GM23338 (cell line): ENCODE data around the gene SNX3. TPM values are rescaled to one million over a fixed set of nuclear protein-coding genes. Genes with fewer than 3 reads are reported as not detected.
A peak's percentile ranks its signal among the peaks of the same experiment; 100 is the strongest.

Experiments
- ATAC-seq: fragments of 200-7000 bp; cut with Tn5 transposase; 3 replicates; pipeline ENCODE4 v1.9.1; 2020
- DNase-seq: peaks from one replicate; pipeline ENCODE4 v3.0.0-alpha.2; 2015; ENCODE audit warnings: low spot score
- H2AFZ ChIP-seq: fragments of 200-600 bp; sonication (generic); 2 replicates; pipeline ENCODE4 v1.8.0; 2016; ENCODE audit warnings: antibody characterized with exemption, mild to moderate bottlenecking, moderate library complexity
- H3F3A ChIP-seq: fragments of 200-600 bp; sonication (generic); replicated peaks from 2 replicates; pipeline ENCODE4 v1.8.0; 2017; ENCODE audit warnings: antibody characterized with exemption, mixed run types, low read depth
- H3K27ac ChIP-seq: fragments of 200-600 bp; sonication (generic); 2 replicates; pipeline ENCODE4 v1.6.1; 2016; ENCODE audit warnings: low read depth
- H3K27me3 ChIP-seq: fragments of 200-600 bp; sonication (generic); 2 replicates; pipeline ENCODE4 v1.8.0; 2016; ENCODE audit warnings: mild to moderate bottlenecking, mixed run types, moderate library complexity; ENCODE audit not compliant: insufficient read depth
- H3K36me3 ChIP-seq: fragments of 200-600 bp; sonication (generic); 2 replicates; pipeline ENCODE4 v1.8.0; 2016; ENCODE audit warnings: mild to moderate bottlenecking; ENCODE audit not compliant: insufficient read depth
- H3K4me1 ChIP-seq: fragments of 200-600 bp; sonication (generic); 2 replicates; pipeline ENCODE4 v1.8.0; 2016; ENCODE audit warnings: mild to moderate bottlenecking, moderate library complexity; ENCODE audit not compliant: insufficient read depth
- H3K4me2 ChIP-seq: fragments of 200-600 bp; sonication (generic); 2 replicates; pipeline ENCODE4 v1.7.1; 2017; ENCODE audit warnings: mixed run types
- H3K4me3 ChIP-seq: fragments of 200-600 bp; sonication (generic); 2 replicates; pipeline ENCODE4 v1.6.1; 2016; ENCODE audit warnings: mixed run types
- H3K79me2 ChIP-seq: fragments of 200-600 bp; sonication (generic); replicated peaks from 2 replicates; pipeline ENCODE4 v1.8.0; 2017; ENCODE audit warnings: mild to moderate bottlenecking; ENCODE audit not compliant: insufficient read depth
- H3K9me2 ChIP-seq: fragments of 200-600 bp; sonication (generic); 2 replicates; pipeline ENCODE4 v1.8.0; 2017; ENCODE audit not compliant: insufficient read depth
- H4K20me1 ChIP-seq: fragments of 200-600 bp; sonication (generic); replicated peaks from 2 replicates; pipeline ENCODE4 v1.8.0; 2017; ENCODE audit warnings: mild to moderate bottlenecking; ENCODE audit not compliant: insufficient read depth
- H3K27ac Mint-ChIP-seq: 2 replicates; pipeline ENCODE4 v1.8.0; 2020; ENCODE audit warnings: inconsistent platforms, mild to moderate bottlenecking, moderate library complexity, mixed read lengths
- H3K27me3 Mint-ChIP-seq: 3 replicates; pipeline ENCODE4 v1.8.0; 2022; ENCODE audit warnings: low read depth, mild to moderate bottlenecking, moderate library complexity, mixed read lengths, inconsistent platforms; ENCODE audit not compliant: insufficient read depth, poor library complexity
- H3K36me3 Mint-ChIP-seq: 3 replicates; pipeline ENCODE4 v1.8.0; 2021; ENCODE audit warnings: low read depth, mild to moderate bottlenecking, inconsistent platforms, moderate library complexity, mixed read lengths
- H3K4me1 Mint-ChIP-seq: 3 replicates; pipeline ENCODE4 v1.8.0; 2020; ENCODE audit warnings: mild to moderate bottlenecking, inconsistent platforms, mixed read lengths
- H3K4me3 Mint-ChIP-seq: 3 replicates; pipeline ENCODE4 v1.8.0; 2021; ENCODE audit warnings: moderate library complexity, mild to moderate bottlenecking, inconsistent platforms, mixed read lengths
- H3K9me3 Mint-ChIP-seq: 3 replicates; pipeline ENCODE4 v1.8.0; 2020; ENCODE audit warnings: moderate library complexity, mild to moderate bottlenecking, inconsistent platforms, mixed read lengths
- CREB1 ChIP-seq: fragments of 250-450 bp; sonication (Bioruptor Pico); IDR thresholded peaks from 2 replicates; pipeline ENCODE4 v1.5.0; 2020; ENCODE audit warnings: low read depth, mild to moderate bottlenecking, moderate library complexity
- CTCF ChIP-seq, 2 experiments: fragments of 200-600 bp in 1 of 2; sonication (generic) in 1 of 2; conservative IDR thresholded peaks; 2 replicates each; pipeline versions ENCODE4 v1.5.1 to v1.6.1; 2016 to 2017; ENCODE audit warnings: antibody characterized with exemption in 2 of 2, low read depth in 2 of 2, mild to moderate bottlenecking in 2 of 2, moderate library complexity in 1 of 2
- ETS1 ChIP-seq: IDR thresholded peaks from 2 replicates; pipeline ENCODE4 v1.6.1; 2016; ENCODE audit warnings: antibody characterized with exemption
- EZH2 ChIP-seq: fragments of 200-600 bp; sonication (generic); IDR thresholded peaks from one replicate; pipeline ENCODE4 v1.8.0; 2017; ENCODE audit warnings: antibody characterized with exemption, mild to moderate bottlenecking, low read depth; ENCODE audit not compliant: unreplicated experiment
- EZH2phosphoT487 ChIP-seq: fragments of 200-600 bp; sonication (generic); IDR thresholded peaks from one replicate; pipeline ENCODE4 v1.8.1; 2018; ENCODE audit warnings: antibody characterized with exemption; ENCODE audit not compliant: unreplicated experiment
- JUNB ChIP-seq: IDR thresholded peaks from one replicate; pipeline ENCODE4 v1.6.1; 2016; ENCODE audit warnings: antibody characterized with exemption; ENCODE audit not compliant: unreplicated experiment
- NANOG ChIP-seq: IDR thresholded peaks from 2 replicates; pipeline ENCODE4 v1.6.1; 2016; ENCODE audit warnings: antibody characterized with exemption, borderline replicate concordance
- POLR2AphosphoS5 ChIP-seq: IDR thresholded peaks from 2 replicates; pipeline ENCODE4 v1.6.1; 2016; ENCODE audit warnings: antibody characterized with exemption, low read depth
- REST ChIP-seq: IDR thresholded peaks from one replicate; pipeline ENCODE4 v1.6.1; 2018; ENCODE audit warnings: antibody characterized with exemption; ENCODE audit not compliant: unreplicated experiment
- STAT1 ChIP-seq: IDR thresholded peaks from one replicate; pipeline ENCODE4 v1.6.1; 2016; ENCODE audit warnings: antibody characterized with exemption; ENCODE audit not compliant: unreplicated experiment
- ZNF114 ChIP-seq: fragments of 250-450 bp; sonication (Bioruptor Pico); IDR thresholded peaks from 2 replicates; pipeline ENCODE4 v1.5.0; 2020; ENCODE audit warnings: mild to moderate bottlenecking, moderate library complexity
- ZNF331 ChIP-seq: fragments of 250-450 bp; sonication (Bioruptor Pico); IDR thresholded peaks from 2 replicates; pipeline ENCODE4 v1.5.0; 2020; ENCODE audit warnings: low read depth, mild to moderate bottlenecking, moderate library complexity
- ZNF462 ChIP-seq: fragments of 250-450 bp; sonication (Bioruptor Pico); IDR thresholded peaks from 2 replicates; pipeline ENCODE4 v1.5.0; 2020; ENCODE audit warnings: mild to moderate bottlenecking, moderate library complexity
- polyA plus RNA-seq: library from polyadenylated mRNA; unstranded; fragments of >200 nt; fragmentation: Nextera tagmentation; extraction: Ambion mirVana; gene quantifications from 2 replicates; pipeline ENCODE4 v1.2.1, GENCODE V29; 2016
- total RNA-seq: library from RNA; depleted of rRNA; stranded (reverse); fragments of >200 nt; shearing (Covaris generic); gene quantifications from 2 replicates; pipeline ENCODE4 v1.2.3, GENCODE V29; 2014

The SNX3 gene
- total and polyA plus RNA-seq, 2 experiments from 2014 or later, result 87.2 to 123 TPM

- no peaks in the 10 kb centered on the region for H3K9me2 ChIP-seq
- peak overlapping the region; percentile 56 for H2AFZ ChIP-seq
- H3K27me3 Mint-ChIP-seq, result peaks cover 99% of the 10 kb centered on the region
- peak; percentile 6 for ATAC-seq
- no peaks in the 10 kb centered on the region for H3K79me2 ChIP-seq
- peaks cover 85% of the 10 kb centered on the region for H3K4me1 ChIP-seq
- H3K4me2 ChIP-seq, result peak overlapping the region; percentile 90
- H3K36me3 ChIP-seq, result no peaks in the 10 kb centered on the region; the same call in 1 of the 2 replicates
- H3K4me3 Mint-ChIP-seq, result peak overlapping the region; percentile 67
- H3K36me3 Mint-ChIP-seq, result no peaks in the 10 kb centered on the region
- peak; percentile 86 for DNase-seq
- peak overlapping the region; percentile 62 for H3K4me3 ChIP-seq
- peaks cover 18% of the 10 kb centered on the region for H4K20me1 ChIP-seq
- H3K4me1 Mint-ChIP-seq, result peaks cover 57% of the 10 kb centered on the region
- peaks cover 67% of the 10 kb centered on the region for H3F3A ChIP-seq
- H3K9me3 Mint-ChIP-seq, result peaks cover 3% of the 10 kb centered on the region; the same call in 2 of the 3 replicates
- no peak overlapping the region for H3K27ac Mint-ChIP-seq
- peak; percentile 25; the same call in 1 of the 2 replicates for TF ChIP-seq POLR2AphosphoS5
- no peak for TF ChIP-seq REST
- TF ChIP-seq CREB1 (CRISPR knock-in tag), result no peak
- no peak for TF ChIP-seq CTCF (conservative IDR thresholded peaks at IDR 0.05; ENCODE audit: low read depth in 2 of 2)
- TF ChIP-seq EZH2phosphoT487, result peak; percentile 56
- TF ChIP-seq ZNF331 (CRISPR knock-in tag), result no peak
- TF ChIP-seq JUNB, result no peak
- TF ChIP-seq EZH2, result peak; percentile 85
- TF ChIP-seq ETS1, result no peak
- no peak for TF ChIP-seq ZNF462 (CRISPR knock-in tag)
- TF ChIP-seq NANOG, result no peak
- TF ChIP-seq STAT1, result no peak
- TF ChIP-seq ZNF114 (CRISPR knock-in tag), result no peak
- H3K27me3 ChIP-seq, result peaks cover 100% of the 10 kb centered on the region
- H3K27ac ChIP-seq, result no peak overlapping the region
Measured at GRCh38 chr6:108167449-108168089, 93.3 kb downstream of the SNX3 start.
